ENCODE results near the gene UXT.

GRCh38 chrX:47707031-47707780 lies 48.2 kb upstream of the UXT start:
- TF ChIP-seq POU6F1 (CRISPR knock-in tag; IDR thresholded peaks at IDR 0.05; ENCODE audit: borderline replicate concordance, low read depth) (no peak), ESRRG (CRISPR knock-in tag; IDR thresholded peaks at IDR 0.05) (no peak), ZC3H10 (CRISPR knock-in tag; IDR thresholded peaks at IDR 0.05) (no peak), CSDC2 (CRISPR knock-in tag; IDR thresholded peaks at IDR 0.05) (no peak), SNAI2 (CRISPR knock-in tag; IDR thresholded peaks at IDR 0.05) (no peak), ZNF565 (CRISPR knock-in tag; conservative IDR thresholded peaks at IDR 0.05; ENCODE audit: low read depth) (no peak), ISL1 (CRISPR knock-in tag; IDR thresholded peaks at IDR 0.05) (no peak), PATZ1 (CRISPR knock-in tag; IDR thresholded peaks at IDR 0.05; ENCODE audit: borderline replicate concordance) (no peak), CREB5 (CRISPR knock-in tag; IDR thresholded peaks at IDR 0.05; ENCODE audit: low read depth) (no peak)
